ENCODE results near the gene CBR1. TPM values are rescaled to one million over a fixed set of nuclear protein-coding genes. Genes with fewer than 3 reads are reported as not detected.
A peak's percentile ranks its signal among the peaks of the same experiment; 100 is the strongest.

CBR1 gene
- total and polyA plus RNA-seq, 8 donors = 9.0 to 30.7 (median 14.9) TPM

DNA sequence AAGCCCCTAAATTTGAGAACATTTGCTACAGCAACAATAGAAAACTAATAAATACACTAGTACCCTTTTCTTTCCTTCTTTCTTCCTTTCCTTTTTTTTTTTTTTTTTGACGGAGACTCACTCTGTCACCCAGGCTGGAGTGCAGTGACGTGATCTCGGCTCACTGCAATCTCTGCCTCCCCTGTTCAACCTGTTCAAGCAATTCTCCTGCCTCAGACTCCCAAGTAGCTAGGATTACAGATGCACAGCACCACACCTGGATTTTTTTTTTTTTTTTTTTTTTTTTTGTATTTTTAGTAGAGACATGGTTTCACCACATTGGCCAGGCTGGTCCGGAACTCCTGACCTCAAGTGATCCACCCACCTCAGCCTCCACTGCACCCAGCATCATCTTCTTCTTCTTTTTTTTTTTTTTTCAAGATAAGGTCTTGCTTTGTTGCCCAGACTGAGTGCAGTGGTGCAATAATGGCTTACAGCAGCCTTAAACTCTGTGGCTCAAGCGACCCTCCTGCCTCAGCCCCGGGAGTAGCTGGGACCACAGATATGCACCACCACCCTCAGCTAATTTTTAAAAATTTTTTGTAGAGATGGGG is 45.4 kb downstream of the CBR1 start:
- intact Hi-C loops (cut with DNase I) = loop anchor here in 1 of 3 donors (10.0 kb wide), 1 partner anchor 70 kb away; no protein-coding TSS in a partner anchor
- Histone ChIP-seq H3K9me3 (no peaks in the 10 kb centered on the region), H3K27ac (no peak overlapping the region), H3K27me3 (no peaks in the 10 kb centered on the region), H3K4me3 (no peak overlapping the region), H3K36me3 (no peaks in the 10 kb centered on the region), H3K4me1 (no peaks in the 10 kb centered on the region)
- 85 to 93% methylated on average over 6 of the region's 6 CpGs for WGBS, 2 donors
- no peak for DNase-seq
- no peak for ATAC-seq
- TF ChIP-seq, protein P1, sequence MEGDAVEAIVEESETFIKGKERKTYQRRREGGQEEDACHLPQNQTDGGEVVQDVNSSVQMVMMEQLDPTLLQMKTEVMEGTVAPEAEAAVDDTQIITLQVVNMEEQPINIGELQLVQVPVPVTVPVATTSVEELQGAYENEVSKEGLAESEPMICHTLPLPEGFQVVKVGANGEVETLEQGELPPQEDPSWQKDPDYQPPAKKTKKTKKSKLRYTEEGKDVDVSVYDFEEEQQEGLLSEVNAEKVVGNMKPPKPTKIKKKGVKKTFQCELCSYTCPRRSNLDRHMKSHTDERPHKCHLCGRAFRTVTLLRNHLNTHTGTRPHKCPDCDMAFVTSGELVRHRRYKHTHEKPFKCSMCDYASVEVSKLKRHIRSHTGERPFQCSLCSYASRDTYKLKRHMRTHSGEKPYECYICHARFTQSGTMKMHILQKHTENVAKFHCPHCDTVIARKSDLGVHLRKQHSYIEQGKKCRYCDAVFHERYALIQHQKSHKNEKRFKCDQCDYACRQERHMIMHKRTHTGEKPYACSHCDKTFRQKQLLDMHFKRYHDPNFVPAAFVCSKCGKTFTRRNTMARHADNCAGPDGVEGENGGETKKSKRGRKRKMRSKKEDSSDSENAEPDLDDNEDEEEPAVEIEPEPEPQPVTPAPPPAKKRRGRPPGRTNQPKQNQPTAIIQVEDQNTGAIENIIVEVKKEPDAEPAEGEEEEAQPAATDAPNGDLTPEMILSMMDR (IDR thresholded peaks at IDR 0.05) = no peak
- FAIRE-seq = no peak

DNA sequence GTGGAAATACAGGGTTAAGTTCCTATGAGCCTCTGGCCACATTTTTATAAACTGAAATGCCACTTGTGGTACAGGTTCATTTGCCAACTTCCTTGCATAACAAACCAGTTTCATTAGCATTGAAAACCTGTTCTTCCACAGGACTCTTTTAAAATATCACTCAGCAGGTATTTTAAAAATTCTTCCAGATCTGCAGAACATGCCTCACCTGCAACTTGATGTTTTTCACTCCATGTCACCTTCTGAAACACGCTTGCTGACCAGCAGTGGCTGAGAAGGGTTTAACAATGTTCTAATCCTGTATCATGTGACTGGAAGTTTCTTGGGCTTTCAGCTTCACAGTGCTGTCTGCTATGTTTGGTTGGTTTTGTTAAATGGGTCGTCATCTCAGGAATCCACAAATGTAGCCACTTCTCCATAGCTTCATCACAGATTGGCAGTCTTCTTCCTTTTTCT is 47.5 kb downstream of the CBR1 start:
- intact Hi-C loops (cut with DNase I) = loop anchor here in 1 of 3 donors (10.0 kb wide), 1 partner anchor 73 kb away; no protein-coding TSS in a partner anchor

DNA sequence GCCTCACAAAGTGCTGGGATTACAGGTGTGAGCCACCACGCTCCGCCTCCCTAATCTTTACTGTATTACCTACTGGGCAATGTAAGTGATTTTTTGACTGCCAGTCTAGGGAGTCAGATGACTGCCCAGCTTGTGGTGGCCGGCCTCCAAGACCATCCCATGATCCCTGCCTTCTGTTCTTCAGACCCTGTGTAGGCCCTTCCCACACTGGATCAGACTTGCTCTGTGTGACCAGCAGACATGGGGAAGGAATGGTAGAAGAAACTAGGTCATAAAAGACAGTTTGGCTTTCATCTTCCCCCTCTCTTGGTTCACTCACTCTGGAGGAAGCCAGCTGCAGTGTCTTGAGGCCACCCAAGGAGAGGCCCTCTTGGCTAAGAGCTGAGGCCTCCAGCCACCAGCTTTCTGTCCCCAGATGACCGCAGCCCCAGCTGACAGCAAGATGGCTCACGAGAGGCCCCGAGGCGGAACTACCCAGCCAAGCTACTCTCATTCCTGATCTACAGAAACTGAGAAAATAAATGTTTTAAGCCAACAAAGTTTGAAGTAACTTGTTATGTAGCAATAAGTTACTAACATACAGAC is 50.6 kb downstream of the CBR1 start:
- no peak for FAIRE-seq
- Histone ChIP-seq H3K4me3 (no peak overlapping the region), H3K36me3 (no peaks in the 10 kb centered on the region), H3K27me3 (no peaks in the 10 kb centered on the region), H3K9me3 (no peaks in the 10 kb centered on the region), H3K27ac (no peak overlapping the region), H3K4me1 (no peaks in the 10 kb centered on the region)
- TF ChIP-seq, protein P1 (IDR thresholded peaks at IDR 0.05) = no peak
- 85 to 90% methylated on average over 7 of the region's 7 CpGs for WGBS, 2 donors
- DNase-seq = no peak
- peak in 2 of 4 donors; percentile 43 to 53 for ATAC-seq
- intact Hi-C loops (cut with DNase I) = no loop called here

More for the DNA sequence above, 47.5 kb downstream of the CBR1 start:
- no peaks in the 10 kb centered on the region for H3K4me1 ChIP-seq
- no peak overlapping the region for H3K4me3 ChIP-seq
- FAIRE-seq (no peak), DNase-seq (no peak), ATAC-seq (no peak)
- H3K36me3 ChIP-seq = no peaks in the 10 kb centered on the region
- TF ChIP-seq, protein P1 (IDR thresholded peaks at IDR 0.05) = no peak
- no peak overlapping the region for H3K27ac ChIP-seq
- 56 to 58% methylated on average over 2 of the region's 2 CpGs for WGBS, 2 donors
- no peaks in the 10 kb centered on the region for H3K9me3 ChIP-seq
- no peaks in the 10 kb centered on the region for H3K27me3 ChIP-seq

Other genes with a start within 250 kb of the CBR1 start
- 10 to 100 TPM in 1 of 6 donors, 1 to 10 TPM in 5; 5.7 to 16.8 (median 8.2) TPM for gene SETD4, start 9.5 kb upstream of the CBR1 start, total RNA-seq
- gene SETD4, start 9.5 kb upstream of the CBR1 start, polyA plus RNA-seq = 10 to 100 TPM in 1 of 2 donors, 1 to 10 TPM in 1; 8.9 to 12.4 TPM
- 1 to 10 TPM in 2 of 6 donors, under 1 TPM in 4; 0.16 to 2.4 (median 0.84) TPM for gene CBR3, start 65.1 kb downstream of the CBR1 start, total RNA-seq
- gene CBR3, start 65.1 kb downstream of the CBR1 start, polyA plus RNA-seq = 1 to 10 TPM; 1.4 to 2.4 TPM
- 10 to 100 TPM in 2 of 6 donors, 1 to 10 TPM in 4; 5.1 to 15.4 (median 7.2) TPM for gene DOP1B, start 86.8 kb downstream of the CBR1 start, total RNA-seq
- 1 to 10 TPM; 3.1 to 4.5 TPM for gene DOP1B, start 86.8 kb downstream of the CBR1 start, polyA plus RNA-seq